ENCODE results near the gene SYK.

Gene SYK

GRCh38 chr9:90905822-90906221, 104.2 kb downstream of the SYK start:
- H3K4me3 ChIP-seq (replicated peaks; ENCODE audit: low read depth, low read length) = no peak overlapping the region
- TF ChIP-seq CTCF (IDR thresholded peaks at IDR 0.05; ENCODE audit: low read depth, low read length, missing control alignments) = no peak
- no peak for DNase-seq (ENCODE audit: extremely low read depth, low read depth)

GRCh38 chr9:90906316-90907055, 104.9 kb downstream of the SYK start:
- no peak overlapping the region for H3K4me3 ChIP-seq (replicated peaks; ENCODE audit: low read depth, low read length)
- no peak for TF ChIP-seq CTCF (IDR thresholded peaks at IDR 0.05; ENCODE audit: low read depth, low read length, missing control alignments)
- no peak for DNase-seq (ENCODE audit: extremely low read depth, low read depth)

- DNase-seq (ENCODE audit: extremely low read depth, low read depth) = no peak
- no peak for TF ChIP-seq CTCF (IDR thresholded peaks at IDR 0.05; ENCODE audit: low read depth, low read length, missing control alignments)
- H3K4me3 ChIP-seq (replicated peaks; ENCODE audit: low read depth, low read length) = no peak overlapping the region
These were observed 105.4 kb downstream of the SYK start for GRCh38 chr9:90907056-90907445.

- DNase-seq (ENCODE audit: extremely low read depth, low read depth) = no peak
- TF ChIP-seq CTCF (IDR thresholded peaks at IDR 0.05; ENCODE audit: low read depth, low read length, missing control alignments) = no peak
- no peak overlapping the region for H3K4me3 ChIP-seq (replicated peaks; ENCODE audit: low read depth, low read length)
These were observed 106.2 kb downstream of the SYK start for GRCh38 chr9:90907790-90908189.

GRCh38 chr9:90909225-90909624, 107.6 kb downstream of the SYK start:
- TF ChIP-seq CTCF (IDR thresholded peaks at IDR 0.05; ENCODE audit: low read depth, low read length, missing control alignments) = no peak
- DNase-seq (ENCODE audit: extremely low read depth, low read depth) = no peak
- H3K4me3 ChIP-seq (replicated peaks; ENCODE audit: low read depth, low read length) = no peak overlapping the region

GRCh38 chr9:90909747-90910283, 108.2 kb downstream of the SYK start:
- no peak for DNase-seq (ENCODE audit: extremely low read depth, low read depth)
- TF ChIP-seq CTCF (IDR thresholded peaks at IDR 0.05; ENCODE audit: low read depth, low read length, missing control alignments) = no peak
- H3K4me3 ChIP-seq (replicated peaks; ENCODE audit: low read depth, low read length) = no peak overlapping the region

Measured in HFF-Myc (cell line).